SK-N-SH (cell line): Measurements from ENCODE around the gene THAP7. TPM values are rescaled to one million over a fixed set of nuclear protein-coding genes. Genes with fewer than 3 reads are reported as not detected.

Source experiments
- CTCF ChIA-PET: fragments of 300-600, 350-600 bp; formaldehyde crosslinking; extraction: SDS; loops from one replicate; lab custom pipeline; 2021; lab: Yijun Ruan, JAX
- POLR2A ChIA-PET: fragments of 350-600 bp; sonication (Branson Sonifier 250); formaldehyde crosslinking; extraction: SDS; loops from one replicate; lab custom pipeline; 2020; ENCODE audit warnings: antibody characterized with exemption, inconsistent platforms; lab: Yijun Ruan, JAX
- DNase-seq: peaks from one replicate; pipeline ENCODE4 v3.0.0; 2012
- H2AFZ ChIP-seq: fragments of 200-600 bp; sonication (generic); 2 replicates; pipeline ENCODE4 v1.8.1; 2016; ENCODE audit warnings: antibody characterized with exemption, mild to moderate bottlenecking, low read depth
- H3F3A ChIP-seq: fragments of 200-600 bp; sonication (generic); replicated peaks from 2 replicates; pipeline ENCODE3; 2016; ENCODE audit warnings: antibody characterized with exemption, mild to moderate bottlenecking; ENCODE audit not compliant: insufficient read depth
- H3K27ac ChIP-seq, 2 experiments: fragments of 200-500 bp in 1 of 2; fragments of 200-600 bp in 1 of 2; sonication (Bioruptor generic) in 1 of 2; sonication (generic), shearing (Covaris generic) in 1 of 2; 2 replicates each; pipeline versions ENCODE4 v1.5.1 to v1.6.1; 2014 to 2016; ENCODE audit warnings: low read depth in 2 of 2, inconsistent platforms in 1 of 2, low read length in 1 of 2, mild to moderate bottlenecking in 1 of 2, mixed read lengths in 1 of 2
- H3K27me3 ChIP-seq: fragments of 200-600 bp; sonication (generic), shearing (Covaris generic); 2 replicates; pipeline ENCODE4 v1.6.1; 2016; ENCODE audit warnings: mixed run types; ENCODE audit not compliant: insufficient read depth
- H3K36me3 ChIP-seq, 2 experiments: fragments of 200-500 bp in 1 of 2; fragments of 200-600 bp in 1 of 2; sonication (Bioruptor generic) in 1 of 2; sonication (generic) in 1 of 2; replicated peaks in 1 of 2; 2 replicates each; pipeline versions ENCODE3 to v1.5.1; 2014 to 2016; ENCODE audit warnings: low read length in 1 of 2, mild to moderate bottlenecking in 1 of 2; ENCODE audit not compliant: insufficient read depth in 2 of 2, control insufficient read depth in 1 of 2
- H3K4me1 ChIP-seq, 2 experiments: fragments of 200-500 bp in 1 of 2; fragments of 200-600 bp in 1 of 2; sonication (Bioruptor generic) in 1 of 2; sonication (generic), shearing (Covaris generic) in 1 of 2; 2 replicates each; pipeline versions ENCODE4 v1.5.1 to v1.6.1; 2014 to 2016; ENCODE audit warnings: low read depth in 1 of 2, low read length in 1 of 2, mixed run types in 1 of 2; ENCODE audit not compliant: insufficient read depth in 2 of 2, control insufficient read depth in 1 of 2
- H3K4me2 ChIP-seq: fragments of 200-600 bp; sonication (generic), shearing (Covaris generic); 2 replicates; pipeline ENCODE4 v1.6.1; 2017; ENCODE audit warnings: mixed run types
- H3K4me3 ChIP-seq, 2 experiments: fragments of 200-500 bp in 1 of 2; fragments of 200-600 bp in 1 of 2; sonication (Bioruptor generic) in 1 of 2; sonication (generic), shearing (Covaris generic) in 1 of 2; 2 replicates each; pipeline versions ENCODE4 v1.5.1 to v1.8.1; 2014 to 2016; ENCODE audit warnings: low read depth in 2 of 2, inconsistent platforms in 1 of 2, low read length in 1 of 2, mild to moderate bottlenecking in 1 of 2, mixed read lengths in 1 of 2, moderate library complexity in 1 of 2
- H3K79me2 ChIP-seq: fragments of 200-600 bp; sonication (generic); 2 replicates; pipeline ENCODE4 v1.8.1; 2017; ENCODE audit warnings: mild to moderate bottlenecking; ENCODE audit not compliant: insufficient read depth
- H3K9ac ChIP-seq: fragments of 200-600 bp; sonication (generic); 2 replicates; pipeline ENCODE4 v1.6.1; 2017; ENCODE audit warnings: mixed run types
- H3K9me2 ChIP-seq: fragments of 200-600 bp; sonication (generic); 2 replicates; pipeline ENCODE4 v1.6.1; 2017; ENCODE audit warnings: mixed run types
- H3K9me3 ChIP-seq: fragments of 200-600 bp; sonication (generic); 2 replicates; pipeline ENCODE4 v1.6.1; 2017; ENCODE audit warnings: mixed run types, mild to moderate bottlenecking, moderate library complexity
- H4K20me1 ChIP-seq: fragments of 200-600 bp; sonication (generic); 2 replicates; pipeline ENCODE4 v1.6.1; 2017; ENCODE audit warnings: mild to moderate bottlenecking, mixed run types; ENCODE audit not compliant: insufficient read depth
- CHD2 ChIP-seq: fragments of 150-350 bp; IDR thresholded peaks from 2 replicates; pipeline ENCODE4 v1.6.1; 2018; ENCODE audit warnings: low read length; ENCODE audit not compliant: partially characterized antibody
- ELF1 ChIP-seq: IDR thresholded peaks from 2 replicates; pipeline ENCODE4 v1.4.0; 2012
- EP300 ChIP-seq, 2 experiments: IDR thresholded peaks; 2 replicates each; pipeline versions ENCODE4 v1.4.0 to v1.6.1; 2012; ENCODE audit warnings: borderline replicate concordance in 1 of 2, low read depth in 1 of 2, low read length in 1 of 2
- EZH2phosphoT487 ChIP-seq: fragments of 200-600 bp; sonication (generic); IDR thresholded peaks from 2 replicates; pipeline ENCODE4 v1.6.1; 2017; ENCODE audit warnings: low read depth, mixed run types, mild to moderate bottlenecking, antibody characterized with exemption, moderate library complexity, borderline replicate concordance
- FOXJ3 ChIP-seq: sonication (generic); formaldehyde crosslinking; IDR thresholded peaks from 2 replicates; pipeline ENCODE4 v1.5.1; 2020; ENCODE audit warnings: mild to moderate bottlenecking, missing genetic modification reagents
- FOXM1 ChIP-seq: IDR thresholded peaks from 2 replicates; pipeline ENCODE4 v1.4.0; 2012; ENCODE audit warnings: low read depth, mild to moderate bottlenecking
- GATA2 ChIP-seq: sonication (generic); formaldehyde crosslinking; IDR thresholded peaks from 2 replicates; pipeline ENCODE4 v1.5.0; 2020; ENCODE audit warnings: mild to moderate bottlenecking, missing genetic modification reagents
- MEF2A ChIP-seq: IDR thresholded peaks from 2 replicates; pipeline ENCODE4 v1.4.0; 2012; ENCODE audit warnings: low read depth, borderline replicate concordance
- MXI1 ChIP-seq: IDR thresholded peaks from 2 replicates; pipeline ENCODE4 v1.6.1; 2012; ENCODE audit warnings: mild to moderate bottlenecking, low read depth, low read length, improper control_type of control experiment
- RAD21 ChIP-seq: IDR thresholded peaks from 2 replicates; pipeline ENCODE4 v1.6.1; 2012; ENCODE audit warnings: mild to moderate bottlenecking, low read length
- RCOR1 ChIP-seq: fragments of 150-350 bp; IDR thresholded peaks from 2 replicates; pipeline ENCODE4 v1.6.1; 2017; ENCODE audit warnings: antibody characterized with exemption, low read length
- REST ChIP-seq: IDR thresholded peaks from 2 replicates; pipeline ENCODE4 v1.6.1; 2012; ENCODE audit warnings: mild to moderate bottlenecking, low read depth, low read length, moderate library complexity
- SMC3 ChIP-seq: IDR thresholded peaks from 2 replicates; pipeline ENCODE4 v1.6.1; 2012; ENCODE audit warnings: low read depth, low read length, improper control_type of control experiment
- TAF1 ChIP-seq: IDR thresholded peaks from 2 replicates; pipeline ENCODE4 v1.6.1; 2012; ENCODE audit warnings: low read depth, mild to moderate bottlenecking, low read length, moderate library complexity, borderline replicate concordance
- TEAD4 ChIP-seq: IDR thresholded peaks from 2 replicates; pipeline ENCODE4 v1.4.0; 2012; ENCODE audit warnings: mild to moderate bottlenecking, borderline replicate concordance; ENCODE audit not compliant: insufficient read depth
- WGBS: methylation state at CpG from one replicate; pipeline ENCODE4 v1.1.6; 2017; ENCODE audit warnings: low lambda C conversion rate; 5-methylcytosine and 5-hydroxymethylcytosine counted together
- polyA plus RNA-seq, 3 experiments: library from polyadenylated mRNA; depleted of rRNA; stranded (reverse); fragments of >200 nt; gene quantifications; 2 replicates each; pipeline ENCODE4 v1.2.3, GENCODE V29; 2012

The THAP7 gene
- polyA plus RNA-seq, 1 of the 3 experiments (the other 2 are of a cell fraction) = 32.0 TPM

- no peaks in the 10 kb centered on the region for H4K20me1 ChIP-seq
- peaks cover 9 to 36% of the 10 kb centered on the region in 2 experiments; a peak in 3 of 4 replicates for H3K4me1 ChIP-seq
- ChIA-PET CTCF (interaction anchor here (0.7 to 1.3 kb wide), 3 partner anchors 56 to 212 kb away, joined by 3 to 4 read pairs (median 3); no protein-coding TSS in a partner anchor), POLR2A (interaction anchor here (0.5 to 2.6 kb wide), 3 partner anchors 32 to 111 kb away, joined by 3 to 8 read pairs (median 5); partner anchors contain the start of genes LZTR1 and P2RX6)
- no peak for TF ChIP-seq RCOR1
- TF ChIP-seq FOXM1 = no peak
- TF ChIP-seq SMC3 = no peak
- no peak for TF ChIP-seq TEAD4
- no peak for TF ChIP-seq EP300 (IDR thresholded peaks at IDR 0.05; ENCODE audit: borderline replicate concordance in 1 of 2, low read depth in 1 of 2, low read length in 1 of 2)
- no peak for TF ChIP-seq FOXJ3 (CRISPR knock-in tag)
- no peak for TF ChIP-seq ELF1
- no peak for TF ChIP-seq GATA2 (CRISPR knock-in tag)
- no peak for TF ChIP-seq RAD21
- TF ChIP-seq MXI1 = no peak
- no peak for TF ChIP-seq CHD2
- TF ChIP-seq TAF1 = no peak
- no peak for TF ChIP-seq MEF2A
- TF ChIP-seq EZH2phosphoT487 = no peak
- TF ChIP-seq REST = no peak
- no peaks in the 10 kb centered on the region for H3K36me3 ChIP-seq
- H3K79me2 ChIP-seq = no peaks in the 10 kb centered on the region
- peak overlapping the region in 1 of 2 experiments; percentile 17; a peak in 1 of 4 replicates for H3K27ac ChIP-seq
- H3K9me2 ChIP-seq = no peaks in the 10 kb centered on the region
- DNase-seq = no peak
- H3F3A ChIP-seq = no peaks in the 10 kb centered on the region
- H3K9ac ChIP-seq = no peak overlapping the region
- WGBS = 89% methylated on average over 7 of the region's 14 CpGs
- no peaks in the 10 kb centered on the region for H3K9me3 ChIP-seq
- no peak overlapping the region for H3K4me2 ChIP-seq
- H3K4me3 ChIP-seq = no peak overlapping the region
- no peak overlapping the region for H2AFZ ChIP-seq
- no peaks in the 10 kb centered on the region for H3K27me3 ChIP-seq
Measured at GRCh38 chr22:21047035-21047661, 45.2 kb upstream of the THAP7 start.
